Measurements from ENCODE around the gene ABCG4. TPM values are rescaled to one million over a fixed set of nuclear protein-coding genes. Genes with fewer than 3 reads are reported as not detected.

The ABCG4 gene
- total and polyA plus RNA-seq, 2 donors (not counting 1 experiment from before 2014, with no cell fraction given) = not detected

DNA sequence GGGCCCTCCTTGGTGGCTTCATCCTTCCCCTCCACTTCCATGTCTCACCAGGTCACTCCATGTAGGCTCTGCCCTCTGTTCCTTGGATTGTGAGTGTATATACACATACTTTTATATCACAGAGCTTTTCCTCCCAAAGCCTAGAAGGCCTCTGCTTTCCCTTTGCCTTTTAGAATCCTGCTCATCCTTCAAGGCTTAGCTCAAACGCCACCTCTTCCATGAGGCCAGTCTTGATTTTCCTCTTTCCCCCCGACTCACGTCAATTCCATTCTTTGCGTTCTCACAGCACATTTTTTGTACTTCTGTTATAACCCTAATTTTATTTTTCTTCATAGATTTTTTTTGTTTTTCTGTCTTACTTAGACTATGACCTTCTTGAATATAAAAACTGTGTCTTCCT, 3.8 kb downstream of the ABCG4 start:
- Histone ChIP-seq H3K4me2 (replicated peaks; ENCODE audit: low read depth, low read length, poor library complexity, severe bottlenecking) (no peak overlapping the region), H2AFZ (ENCODE audit: insufficient read depth, low read depth, low read length, poor library complexity, severe bottlenecking) (no peak overlapping the region), H3K9me3 (ENCODE audit: control extremely low read depth in 1 of 3, control insufficient read depth in 2 of 3, insufficient read depth in 1 of 3, low read length in 2 of 3) (peaks cover 0 to 4% (median 0%) of the 10 kb centered on the region in 3 donors), H3K4me1 (ENCODE audit: control insufficient read depth in 2 of 2, insufficient read depth in 2 of 2, low read length in 2 of 2) (peaks cover 13 to 22% of the 10 kb centered on the region in 2 donors), H3K4me3 (ENCODE audit: control extremely low read depth in 1 of 5, extremely low read depth in 1 of 5, insufficient read depth in 1 of 5, low read depth in 2 of 5, low read length in 4 of 5) (no peak overlapping the region), H3K27ac (ENCODE audit: low read length in 2 of 2) (no peak overlapping the region), H3K9ac (ENCODE audit: low read length) (no peak overlapping the region), H4K20me1 (ENCODE audit: control insufficient read depth, insufficient read depth, low read length, poor library complexity, severe bottlenecking) (no peaks in the 10 kb centered on the region), H3K79me2 (ENCODE audit: control insufficient read depth, insufficient read depth, low read length) (no peaks in the 10 kb centered on the region), H3K27me3 (replicated peaks in 1 of 4; ENCODE audit: control extremely low read depth in 1 of 4, control insufficient read depth in 3 of 4, insufficient read depth in 4 of 4, low read length in 3 of 4) (peaks cover 0 to 55% (median 21%) of the 10 kb centered on the region in 4 experiments), H3K36me3 (replicated peaks in 1 of 2; ENCODE audit: control extremely low read depth in 1 of 2, control insufficient read depth in 1 of 2, extremely low read depth in 1 of 2, insufficient read depth in 2 of 2, low read length in 1 of 2) (no peaks in the 10 kb centered on the region)
- peaks cover 57% of the 10 kb centered on the region for H3K27me3 Mint-ChIP-seq
- ATAC-seq (ENCODE audit: low read depth) (no peak), DNase-seq (no peak)
- POLR2A ChIA-PET = no interaction called here
- no peak overlapping the region for H3K4me3 Mint-ChIP-seq
- CTCF ChIA-PET = interaction anchor here (1.2 kb wide), 1 partner anchor 203 kb away, joined by 3 read pairs; no protein-coding TSS in a partner anchor
- peaks cover 19% of the 10 kb centered on the region for H3K4me1 Mint-ChIP-seq
- intact Hi-C loops (cut with micrococcal nuclease) = no loop called here
- TF ChIP-seq EZH2 (IDR thresholded peaks at IDR 0.05; ENCODE audit: borderline replicate concordance, insufficient read depth, low read depth, low read length, poor library complexity, severe bottlenecking) = no peak
- TF ChIP-seq, protein P1, sequence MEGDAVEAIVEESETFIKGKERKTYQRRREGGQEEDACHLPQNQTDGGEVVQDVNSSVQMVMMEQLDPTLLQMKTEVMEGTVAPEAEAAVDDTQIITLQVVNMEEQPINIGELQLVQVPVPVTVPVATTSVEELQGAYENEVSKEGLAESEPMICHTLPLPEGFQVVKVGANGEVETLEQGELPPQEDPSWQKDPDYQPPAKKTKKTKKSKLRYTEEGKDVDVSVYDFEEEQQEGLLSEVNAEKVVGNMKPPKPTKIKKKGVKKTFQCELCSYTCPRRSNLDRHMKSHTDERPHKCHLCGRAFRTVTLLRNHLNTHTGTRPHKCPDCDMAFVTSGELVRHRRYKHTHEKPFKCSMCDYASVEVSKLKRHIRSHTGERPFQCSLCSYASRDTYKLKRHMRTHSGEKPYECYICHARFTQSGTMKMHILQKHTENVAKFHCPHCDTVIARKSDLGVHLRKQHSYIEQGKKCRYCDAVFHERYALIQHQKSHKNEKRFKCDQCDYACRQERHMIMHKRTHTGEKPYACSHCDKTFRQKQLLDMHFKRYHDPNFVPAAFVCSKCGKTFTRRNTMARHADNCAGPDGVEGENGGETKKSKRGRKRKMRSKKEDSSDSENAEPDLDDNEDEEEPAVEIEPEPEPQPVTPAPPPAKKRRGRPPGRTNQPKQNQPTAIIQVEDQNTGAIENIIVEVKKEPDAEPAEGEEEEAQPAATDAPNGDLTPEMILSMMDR (IDR thresholded peaks at IDR 0.05) = no peak
- no peak overlapping the region for H3K27ac Mint-ChIP-seq
- 94% methylated on average over 2 of the region's 4 CpGs for WGBS (ENCODE audit: insufficient coverage)
- no peaks in the 10 kb centered on the region for H3K9me3 Mint-ChIP-seq (ENCODE audit: insufficient read depth)

GRCh38 chr11:119153049-119153818, 4.4 kb downstream of the ABCG4 start:
- Mint-ChIP-seq H3K9me3 (ENCODE audit: insufficient read depth) (no peaks in the 10 kb centered on the region), H3K4me3 (no peak overlapping the region), H3K27ac (no peak overlapping the region), H3K4me1 (peaks cover 16% of the 10 kb centered on the region), H3K27me3 (peaks cover 51% of the 10 kb centered on the region)
- ATAC-seq (ENCODE audit: low read depth) = no peak
- H3K9ac ChIP-seq (ENCODE audit: low read length) = no peak overlapping the region
- ChIA-PET CTCF (interaction anchor here (0.7 to 1.2 kb wide), 2 partner anchors 16 to 203 kb away, joined by 3 read pairs; partner anchors contain the start of gene NLRX1), POLR2A (no interaction called here)
- no peaks in the 10 kb centered on the region for H3K79me2 ChIP-seq (ENCODE audit: control insufficient read depth, insufficient read depth, low read length)
- DNase-seq = no peak
- no peaks in the 10 kb centered on the region for H3K36me3 ChIP-seq (replicated peaks in 1 of 2; ENCODE audit: control extremely low read depth in 1 of 2, control insufficient read depth in 1 of 2, extremely low read depth in 1 of 2, insufficient read depth in 2 of 2, low read length in 1 of 2)
- peaks cover 0 to 4% (median 0%) of the 10 kb centered on the region in 3 donors for H3K9me3 ChIP-seq (ENCODE audit: control extremely low read depth in 1 of 3, control insufficient read depth in 2 of 3, insufficient read depth in 1 of 3, low read length in 2 of 3)
- H3K4me3 ChIP-seq (ENCODE audit: control extremely low read depth in 1 of 5, extremely low read depth in 1 of 5, insufficient read depth in 1 of 5, low read depth in 2 of 5, low read length in 4 of 5) = no peak overlapping the region
- intact Hi-C loops (cut with micrococcal nuclease) = no loop called here
- no peak overlapping the region for H3K4me2 ChIP-seq (replicated peaks; ENCODE audit: low read depth, low read length, poor library complexity, severe bottlenecking)
- no peak overlapping the region for H3K27ac ChIP-seq (ENCODE audit: low read length in 2 of 2)
- peaks cover 0 to 49% (median 17%) of the 10 kb centered on the region in 4 experiments for H3K27me3 ChIP-seq (replicated peaks in 1 of 4; ENCODE audit: control extremely low read depth in 1 of 4, control insufficient read depth in 3 of 4, insufficient read depth in 4 of 4, low read length in 3 of 4)
- 90% methylated on average over 4 of the region's 9 CpGs for WGBS (ENCODE audit: insufficient coverage)
- no peak overlapping the region for H2AFZ ChIP-seq (ENCODE audit: insufficient read depth, low read depth, low read length, poor library complexity, severe bottlenecking)
- H4K20me1 ChIP-seq (ENCODE audit: control insufficient read depth, insufficient read depth, low read length, poor library complexity, severe bottlenecking) = no peaks in the 10 kb centered on the region
- TF ChIP-seq, protein P1 (IDR thresholded peaks at IDR 0.05) = no peak
- no peak for TF ChIP-seq EZH2 (IDR thresholded peaks at IDR 0.05; ENCODE audit: borderline replicate concordance, insufficient read depth, low read depth, low read length, poor library complexity, severe bottlenecking)
- peaks cover 13 to 18% of the 10 kb centered on the region in 2 donors for H3K4me1 ChIP-seq (ENCODE audit: control insufficient read depth in 2 of 2, insufficient read depth in 2 of 2, low read length in 2 of 2)
